Left ventricle myocardium inferior (tissue), 1 donor: Measurements from ENCODE around the gene JPH3. TPM values are rescaled to one million over a fixed set of nuclear protein-coding genes. Genes with fewer than 3 reads are reported as not detected.

Experiments
- DNase-seq: peaks from one replicate; pipeline ENCODE4 v3.0.0-alpha.2; 2020
- H3K27ac ChIP-seq: fragments of 200-600 bp; replicated peaks from 2 replicates; pipeline ENCODE4 v1.8.0; 2021
- H3K27me3 ChIP-seq: fragments of 200-600 bp; 2 replicates; pipeline ENCODE4 v1.8.0; 2021; ENCODE audit warnings: low read depth
- H3K36me3 ChIP-seq: fragments of 200-600 bp; 2 replicates; pipeline ENCODE4 v1.8.0; 2021
- H3K4me1 ChIP-seq: fragments of 200-600 bp; 2 replicates; pipeline ENCODE4 v1.8.0; 2021
- H3K4me3 ChIP-seq: fragments of 200-600 bp; 2 replicates; pipeline ENCODE4 v1.8.0; 2021; ENCODE audit warnings: mild to moderate bottlenecking, moderate library complexity
- H3K9me3 ChIP-seq: fragments of 200-600 bp; replicated peaks from 2 replicates; pipeline ENCODE4 v1.8.0; 2021
- CTCF ChIP-seq: fragments of 200-600 bp; IDR thresholded peaks from 2 replicates; pipeline ENCODE4 v1.8.0; 2021; ENCODE audit warnings: antibody characterized with exemption, mild to moderate bottlenecking, borderline replicate concordance
- intact Hi-C: fragments of 100-400 bp; cut with micrococcal nuclease; formaldehyde crosslinking; loops from one replicate; pipeline ENCODE4 v1.11.0; 2022
- total RNA-seq: library from RNA; stranded (reverse); fragmentation: NEBNext Ultra II Directional; extraction: Animal tissue kit (Norgen Biotek cat#: 25700); gene quantifications from one replicate; pipeline ENCODE4 v1.2.1, GENCODE V29; 2021
- donor health status: DM: no; HTN: yes; CAD: no; lungs with severe emphysema.

Gene JPH3
- total RNA-seq, 1 donor from 2014 or later, result 0.14 TPM

GRCh38 chr16:87563022-87563421 lies 39.3 kb upstream of the JPH3 start:
- TF ChIP-seq CTCF, result no peak
- Histone ChIP-seq H3K36me3 (no peaks in the 10 kb centered on the region), H3K4me3 (no peak overlapping the region), H3K9me3 (no peaks in the 10 kb centered on the region), H3K27me3 (peaks cover 12% of the 10 kb centered on the region), H3K27ac (no peak overlapping the region), H3K4me1 (no peaks in the 10 kb centered on the region)
- no peak for DNase-seq
- intact Hi-C loops, result no loop called here

- Histone ChIP-seq H3K4me3 (no peak overlapping the region), H3K4me1 (no peaks in the 10 kb centered on the region), H3K36me3 (no peaks in the 10 kb centered on the region), H3K9me3 (no peaks in the 10 kb centered on the region), H3K27me3 (peaks cover 12% of the 10 kb centered on the region), H3K27ac (no peak overlapping the region)
- DNase-seq, result no peak
- intact Hi-C loops, result no loop called here
- no peak for TF ChIP-seq CTCF
Measured at GRCh38 chr16:87563714-87564523, 38.4 kb upstream of the JPH3 start.

GRCh38 chr16:87564524-87564778 lies 37.9 kb upstream of the JPH3 start:
- Histone ChIP-seq H3K36me3 (no peaks in the 10 kb centered on the region), H3K4me1 (no peaks in the 10 kb centered on the region), H3K4me3 (no peak overlapping the region), H3K27me3 (peaks cover 18% of the 10 kb centered on the region), H3K27ac (no peak overlapping the region), H3K9me3 (no peaks in the 10 kb centered on the region)
- intact Hi-C loops, result no loop called here
- TF ChIP-seq CTCF, result no peak
- no peak for DNase-seq

- no peaks in the 10 kb centered on the region for H3K36me3 ChIP-seq
- no peak overlapping the region for H3K27ac ChIP-seq
- H3K4me1 ChIP-seq, result peaks cover 20% of the 10 kb centered on the region
- intact Hi-C loops, result no loop called here
- H3K4me3 ChIP-seq, result no peak overlapping the region
- TF ChIP-seq CTCF, result no peak
- no peak for DNase-seq
- H3K27me3 ChIP-seq, result peaks cover 39% of the 10 kb centered on the region
- H3K9me3 ChIP-seq, result no peaks in the 10 kb centered on the region
Measured at GRCh38 chr16:87569601-87570571, 32.4 kb upstream of the JPH3 start.

GRCh38 chr16:87570572-87570937 lies 31.8 kb upstream of the JPH3 start:
- Histone ChIP-seq H3K27me3 (peaks cover 46% of the 10 kb centered on the region), H3K9me3 (no peaks in the 10 kb centered on the region), H3K4me3 (no peak overlapping the region), H3K27ac (no peak overlapping the region), H3K4me1 (peaks cover 20% of the 10 kb centered on the region), H3K36me3 (no peaks in the 10 kb centered on the region)
- intact Hi-C loops, result no loop called here
- DNase-seq, result no peak
- TF ChIP-seq CTCF, result no peak
